GM12878 (cell line): Measurements from ENCODE around the gene FNDC3A. TPM values are rescaled to one million over a fixed set of nuclear protein-coding genes. Genes with fewer than 3 reads are reported as not detected.
"Not testable (repeated sequence)": the region's sequence is repeated elsewhere in the genome, so short reads cannot be mapped to it uniquely, and the experiment has no call there.

Source experiments
- ATAC-seq: fragments of 200-7000 bp; cut with Tn5 transposase; 3 replicates; pipeline ENCODE4 v1.9.1; 2020; ENCODE audit warnings: mild to moderate bottlenecking, moderate library complexity
- BruUV-seq: library from RNA; stranded (reverse); fragments of 400-500 nt; replicated peaks from 2 replicates; lab custom pipeline; 2021; lab: Mats Ljungman, UMichigan
- CTCF ChIA-PET: fragments of 300-600 bp; sonication (Branson Sonifier 250); formaldehyde crosslinking; extraction: SDS; loops from one replicate; lab custom pipeline; 2021; ENCODE audit warnings: inconsistent platforms; lab: Yijun Ruan, JAX
- POLR2A ChIA-PET: fragments of 350-600 bp; formaldehyde crosslinking; extraction: SDS; loops from one replicate; lab custom pipeline; 2021; ENCODE audit warnings: inconsistent platforms; lab: Charles Lee
- RAD21 ChIA-PET: fragments of 300-600 bp; sonication (Branson Sonifier 250); formaldehyde crosslinking; loops from one replicate; lab custom pipeline; 2023; ENCODE audit warnings: antibody characterized with exemption; ENCODE audit not compliant: unreplicated experiment; lab: Charles Lee
- SMC1A ChIA-PET: fragments of 300-600 bp; sonication (Branson Sonifier 250); formaldehyde crosslinking; loops from one replicate; lab custom pipeline; 2023; ENCODE audit not compliant: unreplicated experiment, uncharacterized antibody; lab: Charles Lee
- DNase-seq: peaks from one replicate; pipeline ENCODE4 v3.0.0-alpha.2; 2011; ENCODE audit warnings: low read depth, low spot score
- FAIRE-seq: peaks from 3 replicates; lab custom pipeline; 2011; peaks lifted over from hg19 to GRCh38; lab: Jason Lieb, UNC
- H2AFZ ChIP-seq: 2 replicates; pipeline ENCODE4 v1.6.0; 2011; ENCODE audit warnings: low read depth, low read length, control low read depth; ENCODE audit not compliant: control insufficient read depth
- H3K27ac ChIP-seq: 2 replicates; pipeline ENCODE4 v1.5.1; 2011; ENCODE audit warnings: control low read depth; ENCODE audit not compliant: control insufficient read depth, insufficient read depth
- H3K27me3 ChIP-seq, 2 experiments: replicated peaks in 1 of 2; 2 replicates each; pipeline versions ENCODE4 v1.6.0 to v1.6.1; 2011; ENCODE audit warnings: low read length in 1 of 2; ENCODE audit not compliant: control insufficient read depth in 2 of 2, insufficient read depth in 2 of 2
- H3K36me3 ChIP-seq, 2 experiments: 2 replicates each; pipeline ENCODE4 v1.5.1; 2011; ENCODE audit warnings: low read length in 1 of 2; ENCODE audit not compliant: control insufficient read depth in 2 of 2, insufficient read depth in 2 of 2
- H3K4me1 ChIP-seq: 2 replicates; pipeline ENCODE4 v1.6.1; 2011; ENCODE audit warnings: mild to moderate bottlenecking, low read length, moderate library complexity, mixed read lengths; ENCODE audit not compliant: control insufficient read depth, insufficient read depth
- H3K4me2 ChIP-seq: 2 replicates; pipeline ENCODE4 v1.6.0; 2011; ENCODE audit warnings: control low read depth; ENCODE audit not compliant: control insufficient read depth, insufficient read depth
- H3K4me3 ChIP-seq: fragments of 200-600 bp; sonication (generic); 2 replicates; pipeline ENCODE4 v1.5.1; 2016
- H3K79me2 ChIP-seq: 2 replicates; pipeline ENCODE4 v1.6.0; 2011; ENCODE audit warnings: low read length; ENCODE audit not compliant: control insufficient read depth, insufficient read depth
- H3K9ac ChIP-seq: 2 replicates; pipeline ENCODE4 v1.8.0; 2011; ENCODE audit warnings: low read length, control low read depth, mixed read lengths; ENCODE audit not compliant: control insufficient read depth, insufficient read depth
- H3K9me3 ChIP-seq: replicated peaks from 3 replicates; pipeline ENCODE4 v1.5.1; 2011; ENCODE audit warnings: mild to moderate bottlenecking, low read length; ENCODE audit not compliant: control insufficient read depth, insufficient read depth
- H4K20me1 ChIP-seq: 2 replicates; pipeline ENCODE4 v1.6.0; 2011; ENCODE audit not compliant: control insufficient read depth, insufficient read depth
- CBFB ChIP-seq: IDR thresholded peaks from 2 replicates; pipeline ENCODE4 v1.6.1; 2016; ENCODE audit warnings: antibody characterized with exemption, low read depth
- CREM ChIP-seq: IDR thresholded peaks from 2 replicates; pipeline ENCODE4 v1.6.1; 2014; ENCODE audit warnings: antibody characterized with exemption, low read depth
- FOXK2 ChIP-seq: fragments of 450-650 bp; IDR thresholded peaks from 2 replicates; pipeline ENCODE4 v1.6.1; 2017; ENCODE audit warnings: mild to moderate bottlenecking, moderate library complexity
- GABPA ChIP-seq: IDR thresholded peaks from 2 replicates; pipeline ENCODE4 v1.6.1; 2014; ENCODE audit warnings: antibody characterized with exemption, low read depth, mild to moderate bottlenecking, inconsistent platforms
- JUNB ChIP-seq: IDR thresholded peaks from 2 replicates; pipeline ENCODE4 v1.6.1; 2016; ENCODE audit warnings: antibody characterized with exemption, mild to moderate bottlenecking
- MEF2A ChIP-seq: IDR thresholded peaks from 2 replicates; pipeline ENCODE4 v1.6.1; 2011; ENCODE audit warnings: low read depth, mild to moderate bottlenecking, low read length, moderate library complexity; ENCODE audit not compliant: insufficient read depth
- NRF1 ChIP-seq: conservative IDR thresholded peaks from 2 replicates; pipeline ENCODE4 v1.6.1; 2011; ENCODE audit warnings: mild to moderate bottlenecking, low read depth, low read length, improper control_type of control experiment
- PAX5 ChIP-seq: IDR thresholded peaks from 2 replicates; pipeline ENCODE4 v1.6.1; 2011; ENCODE audit warnings: low read depth, low read length, borderline replicate concordance
- POLR2A ChIP-seq: IDR thresholded peaks from 2 replicates; pipeline ENCODE4 v1.6.1; 2011; ENCODE audit warnings: low read depth, mild to moderate bottlenecking, low read length
- RELA ChIP-seq: fragments of 450-650 bp; IDR thresholded peaks from 2 replicates; pipeline ENCODE4 v1.8.0; 2014; ENCODE audit warnings: borderline replicate concordance; ENCODE audit not compliant: partially characterized antibody
- SUPT20H ChIP-seq: IDR thresholded peaks from 2 replicates; pipeline ENCODE4 v1.6.1; 2011; ENCODE audit warnings: low read depth, mild to moderate bottlenecking, low read length, moderate library complexity, borderline replicate concordance; ENCODE audit not compliant: control insufficient read depth
- TAF1 ChIP-seq: IDR thresholded peaks from 2 replicates; pipeline ENCODE4 v1.6.1; 2011; ENCODE audit warnings: mild to moderate bottlenecking, low read depth, low read length, borderline replicate concordance
- ZNF384 ChIP-seq: IDR thresholded peaks from 2 replicates; pipeline ENCODE4 v1.6.1; 2012; ENCODE audit warnings: low read depth, mild to moderate bottlenecking, low read length, improper control_type of control experiment, borderline replicate concordance
- ZSCAN29 ChIP-seq: fragments of 450-650 bp; IDR thresholded peaks from 2 replicates; pipeline ENCODE4 v1.6.1; 2017; ENCODE audit warnings: mild to moderate bottlenecking, moderate library complexity
- WGBS: methylation state at CpG from one replicate; pipeline ENCODE4 v1.1.6; 2016; ENCODE audit warnings: low lambda C conversion rate; ENCODE audit not compliant: insufficient replicate concordance, insufficient coverage; ENCODE audit errors: missing lambda C conversion rate; 5-methylcytosine and 5-hydroxymethylcytosine counted together
- in situ Hi-C: fragments of 300-500 bp; cut with MboI; formaldehyde crosslinking; loops from 9 replicates; pipeline ENCODE4 v1.14.3; 2018; ENCODE audit warnings: mixed read lengths
- intact Hi-C: fragments of 100-400 bp; cut with micrococcal nuclease; formaldehyde crosslinking; loops from one replicate; pipeline ENCODE4 v1.14.2; 2022; ENCODE audit not compliant: unreplicated experiment
- polyA plus RNA-seq, 11 experiments: library from polyadenylated mRNA; depleted of rRNA in 4 of 11; unstranded in 6 of 11; stranded (reverse) in 5 of 11; fragments of >200 nt; fragmentation: Nextera tagmentation in 4 of 11; fragmentation: Illumina TruSeq in 1 of 11; extraction: Ambion mirVana in 4 of 11; extraction: Trizol in 1 of 11; gene quantifications; 1 replicate in 1 of 11; 2 replicates in 10 of 11; pipeline versions ENCODE4 v1.2.1 to v1.2.3, GENCODE V29; 2011 to 2016; ENCODE audit warnings: inconsistent platforms in 2 of 11, missing spikeins in 2 of 11, low read depth in 1 of 11
- total RNA-seq, 4 experiments: library from RNA; depleted of rRNA in 3 of 4; stranded (reverse); fragments of >200 nt in 3 of 4; fragmentation: Illumina TruSeq in 1 of 4; extraction: Trizol in 1 of 4; gene quantifications; 2 replicates each; pipeline versions ENCODE4 v1.2.1 to v1.2.3, GENCODE V29; 2013 to 2021
- TF ChIP-seq, protein P1 (sequence below): fragments of 450-650 bp; IDR thresholded peaks from 2 replicates; pipeline ENCODE4 v1.6.1; 2017; ENCODE audit warnings: mild to moderate bottlenecking, low read depth, inconsistent platforms; ENCODE audit not compliant: poor library complexity, severe bottlenecking
- TF ChIP-seq, protein P2 (sequence below): fragments of 450-650 bp; formaldehyde crosslinking; IDR thresholded peaks from 2 replicates; pipeline ENCODE4 v1.4.0; 2022; ENCODE audit warnings: mild to moderate bottlenecking, moderate library complexity

The FNDC3A gene
- total and polyA plus RNA-seq, 10 of the 15 experiments (the other 5 are each of a cell fraction or from before 2014, with no cell fraction given), result 6.3 to 46.4 (median 22.8) TPM

DNA sequence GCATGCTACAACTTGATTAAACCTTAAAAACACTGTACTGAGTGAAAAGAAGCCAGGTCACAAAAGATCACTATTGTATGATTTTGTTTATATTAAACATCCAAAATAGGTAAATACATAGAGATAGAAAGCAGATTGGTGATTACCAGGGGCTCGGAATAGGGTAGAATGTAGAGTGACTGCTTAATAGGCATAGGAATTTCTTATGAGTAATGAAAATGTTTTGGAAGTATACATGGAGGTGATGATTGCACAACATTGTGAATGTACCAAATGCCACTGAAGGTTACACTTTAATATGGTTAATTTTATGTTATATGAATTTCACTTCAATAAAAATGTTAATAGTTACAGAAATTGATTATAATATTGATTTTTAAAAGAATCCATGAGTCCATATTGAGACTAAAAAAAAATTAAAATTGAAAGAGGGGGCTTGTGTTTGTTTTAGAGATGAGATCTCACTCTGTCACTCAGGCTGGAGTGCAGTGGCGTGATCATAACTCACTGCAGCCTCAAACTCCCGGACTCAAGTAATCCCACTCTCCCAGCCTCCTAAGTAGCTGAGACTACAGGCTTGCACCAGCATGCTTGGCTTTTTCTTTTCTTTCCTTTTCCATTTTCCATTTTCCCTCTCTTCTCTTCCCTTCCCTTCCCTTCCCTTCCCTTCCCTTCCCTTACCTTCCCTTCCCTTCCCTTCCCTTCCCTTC is 85.1 kb downstream of the FNDC3A start:
- WGBS, result 91% methylated on average over 3 of the region's 3 CpGs

DNA sequence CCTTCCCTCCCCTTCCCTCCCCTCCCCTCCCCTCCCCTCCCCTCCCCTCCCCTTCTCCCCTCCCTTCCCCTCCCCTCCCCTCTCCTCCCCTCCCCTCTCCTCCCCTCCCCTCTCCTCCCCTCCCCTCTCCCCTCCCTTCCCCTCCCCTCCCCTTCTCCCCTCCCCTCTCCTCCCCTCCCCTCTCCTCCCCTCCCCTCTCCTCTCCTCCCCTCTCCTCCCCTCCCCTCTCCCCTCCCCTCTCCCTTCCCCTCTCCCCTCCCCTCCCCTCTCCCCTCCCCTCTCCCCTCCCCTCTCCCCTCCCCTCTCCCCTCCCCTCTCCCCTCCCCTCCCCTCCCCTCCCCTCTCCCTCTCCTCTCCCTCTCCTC is 85.7 kb downstream of the FNDC3A start:
- H3K4me2 ChIP-seq, H3K27me3 ChIP-seq, H3K9me3 ChIP-seq, ATAC-seq, RAD21 ChIA-PET, POLR2A ChIA-PET, BruUV-seq, intact Hi-C loops, CTCF ChIA-PET, SMC1A ChIA-PET, DNase-seq, H4K20me1 ChIP-seq, H3K36me3 ChIP-seq, H3K9ac ChIP-seq, FAIRE-seq, in situ Hi-C loops, H3K4me1 ChIP-seq, H2AFZ ChIP-seq, H3K27ac ChIP-seq, H3K4me3 ChIP-seq, H3K79me2 ChIP-seq: not testable (repeated sequence)

More for the DNA sequence above, 85.1 kb downstream of the FNDC3A start:
- no peak overlapping the region for H2AFZ ChIP-seq
- H3K79me2 ChIP-seq, result peaks cover 3% of the 10 kb centered on the region
- no peaks in the 10 kb centered on the region; the same call in 2 of the 3 replicates for H3K9me3 ChIP-seq
- H3K9ac ChIP-seq, result no peak overlapping the region
- H3K27ac ChIP-seq, result no peak overlapping the region
- H3K4me2 ChIP-seq, result no peak overlapping the region
- ChIA-PET SMC1A (no interaction called here), CTCF (no interaction called here), POLR2A (no interaction called here), RAD21 (no interaction called here)
- ATAC-seq (no peak), DNase-seq (no peak), FAIRE-seq (no peak)
- in situ Hi-C loops (no loop called here), intact Hi-C loops (no loop called here)
- no TSS peak for BruUV-seq
- no peak overlapping the region for H3K4me3 ChIP-seq
- H3K4me1 ChIP-seq, result peaks cover 9% of the 10 kb centered on the region
- TF ChIP-seq JUNB (no peak), RELA (no peak), SUPT20H (no peak), FOXK2 (no peak), CBFB (no peak), PAX5 (no peak), NRF1 (no peak), ZSCAN29 (no peak), POLR2A (no peak), MEF2A (no peak), GABPA (no peak), ZNF384 (no peak), CREM (no peak), TAF1 (no peak)
- TF ChIP-seq, protein P1, sequence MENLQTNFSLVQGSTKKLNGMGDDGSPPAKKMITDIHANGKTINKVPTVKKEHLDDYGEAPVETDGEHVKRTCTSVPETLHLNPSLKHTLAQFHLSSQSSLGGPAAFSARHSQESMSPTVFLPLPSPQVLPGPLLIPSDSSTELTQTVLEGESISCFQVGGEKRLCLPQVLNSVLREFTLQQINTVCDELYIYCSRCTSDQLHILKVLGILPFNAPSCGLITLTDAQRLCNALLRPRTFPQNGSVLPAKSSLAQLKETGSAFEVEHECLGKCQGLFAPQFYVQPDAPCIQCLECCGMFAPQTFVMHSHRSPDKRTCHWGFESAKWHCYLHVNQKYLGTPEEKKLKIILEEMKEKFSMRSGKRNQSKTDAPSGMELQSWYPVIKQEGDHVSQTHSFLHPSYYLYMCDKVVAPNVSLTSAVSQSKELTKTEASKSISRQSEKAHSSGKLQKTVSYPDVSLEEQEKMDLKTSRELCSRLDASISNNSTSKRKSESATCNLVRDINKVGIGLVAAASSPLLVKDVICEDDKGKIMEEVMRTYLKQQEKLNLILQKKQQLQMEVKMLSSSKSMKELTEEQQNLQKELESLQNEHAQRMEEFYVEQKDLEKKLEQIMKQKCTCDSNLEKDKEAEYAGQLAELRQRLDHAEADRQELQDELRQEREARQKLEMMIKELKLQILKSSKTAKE, result no peak
- TF ChIP-seq, protein P2, sequence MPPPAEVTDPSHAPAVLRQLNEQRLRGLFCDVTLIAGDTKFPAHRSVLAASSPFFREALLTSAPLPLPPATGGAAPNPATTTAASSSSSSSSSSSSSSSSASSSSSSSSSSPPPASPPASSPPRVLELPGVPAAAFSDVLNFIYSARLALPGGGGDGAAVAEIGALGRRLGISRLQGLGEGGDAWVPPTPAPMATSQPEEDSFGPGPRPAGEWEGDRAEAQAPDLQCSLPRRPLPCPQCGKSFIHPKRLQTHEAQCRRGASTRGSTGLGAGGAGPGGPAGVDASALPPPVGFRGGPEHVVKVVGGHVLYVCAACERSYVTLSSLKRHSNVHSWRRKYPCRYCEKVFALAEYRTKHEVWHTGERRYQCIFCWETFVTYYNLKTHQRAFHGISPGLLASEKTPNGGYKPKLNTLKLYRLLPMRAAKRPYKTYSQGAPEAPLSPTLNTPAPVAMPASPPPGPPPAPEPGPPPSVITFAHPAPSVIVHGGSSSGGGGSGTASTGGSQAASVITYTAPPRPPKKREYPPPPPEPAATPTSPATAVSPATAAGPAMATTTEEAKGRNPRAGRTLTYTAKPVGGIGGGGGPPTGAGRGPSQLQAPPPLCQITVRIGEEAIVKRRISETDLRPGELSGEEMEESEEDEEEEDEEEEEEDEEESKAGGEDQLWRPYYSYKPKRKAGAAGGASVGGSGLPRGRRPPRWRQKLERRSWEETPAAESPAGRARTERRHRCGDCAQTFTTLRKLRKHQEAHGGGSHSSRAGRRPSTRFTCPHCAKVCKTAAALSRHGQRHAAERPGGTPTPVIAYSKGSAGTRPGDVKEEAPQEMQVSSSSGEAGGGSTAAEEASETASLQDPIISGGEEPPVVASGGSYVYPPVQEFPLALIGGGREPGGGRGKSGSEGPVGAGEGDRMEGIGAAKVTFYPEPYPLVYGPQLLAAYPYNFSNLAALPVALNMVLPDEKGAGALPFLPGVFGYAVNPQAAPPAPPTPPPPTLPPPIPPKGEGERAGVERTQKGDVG (CRISPR knock-in tag), result no peak
- H3K36me3 ChIP-seq, result 0 out of 4 replicates have a peak, but pooled peaks cover 0 to 3% of the 10 kb centered on the region in 2 experiments
- no peaks in the 10 kb centered on the region for H3K27me3 ChIP-seq
- no peaks in the 10 kb centered on the region for H4K20me1 ChIP-seq
